ENCODE data around the gene CTSA. TPM values are rescaled to one million over a fixed set of nuclear protein-coding genes. Genes with fewer than 3 reads are reported as not detected.

The CTSA gene
- total and polyA plus RNA-seq, 9 of the 15 experiments (the other 6 are each of a cell fraction or from before 2014, with no cell fraction given) = 8.8 to 61.7 (median 28.3) TPM

- peak in 1 of 2 experiments; percentile 6; a peak in 1 of 4 replicates for TF ChIP-seq MAZ (CRISPR knock-in tag; conservative IDR thresholded peaks at IDR 0.05 in 1 of 2, IDR thresholded peaks at IDR 0.05 in 1 of 2)
- TF ChIP-seq ZNF133 (CRISPR knock-in tag; IDR thresholded peaks at IDR 0.05) = no peak
- TF ChIP-seq ZBTB7A (IDR thresholded peaks at IDR 0.05; ENCODE audit: borderline replicate concordance, control insufficient read depth, low read depth, low read length) = peak; percentile 71; the same call in 1 of the 2 replicates
- no peak for TF ChIP-seq ZNF140 (CRISPR knock-in tag; IDR thresholded peaks at IDR 0.05)
- TF ChIP-seq, protein P1, sequence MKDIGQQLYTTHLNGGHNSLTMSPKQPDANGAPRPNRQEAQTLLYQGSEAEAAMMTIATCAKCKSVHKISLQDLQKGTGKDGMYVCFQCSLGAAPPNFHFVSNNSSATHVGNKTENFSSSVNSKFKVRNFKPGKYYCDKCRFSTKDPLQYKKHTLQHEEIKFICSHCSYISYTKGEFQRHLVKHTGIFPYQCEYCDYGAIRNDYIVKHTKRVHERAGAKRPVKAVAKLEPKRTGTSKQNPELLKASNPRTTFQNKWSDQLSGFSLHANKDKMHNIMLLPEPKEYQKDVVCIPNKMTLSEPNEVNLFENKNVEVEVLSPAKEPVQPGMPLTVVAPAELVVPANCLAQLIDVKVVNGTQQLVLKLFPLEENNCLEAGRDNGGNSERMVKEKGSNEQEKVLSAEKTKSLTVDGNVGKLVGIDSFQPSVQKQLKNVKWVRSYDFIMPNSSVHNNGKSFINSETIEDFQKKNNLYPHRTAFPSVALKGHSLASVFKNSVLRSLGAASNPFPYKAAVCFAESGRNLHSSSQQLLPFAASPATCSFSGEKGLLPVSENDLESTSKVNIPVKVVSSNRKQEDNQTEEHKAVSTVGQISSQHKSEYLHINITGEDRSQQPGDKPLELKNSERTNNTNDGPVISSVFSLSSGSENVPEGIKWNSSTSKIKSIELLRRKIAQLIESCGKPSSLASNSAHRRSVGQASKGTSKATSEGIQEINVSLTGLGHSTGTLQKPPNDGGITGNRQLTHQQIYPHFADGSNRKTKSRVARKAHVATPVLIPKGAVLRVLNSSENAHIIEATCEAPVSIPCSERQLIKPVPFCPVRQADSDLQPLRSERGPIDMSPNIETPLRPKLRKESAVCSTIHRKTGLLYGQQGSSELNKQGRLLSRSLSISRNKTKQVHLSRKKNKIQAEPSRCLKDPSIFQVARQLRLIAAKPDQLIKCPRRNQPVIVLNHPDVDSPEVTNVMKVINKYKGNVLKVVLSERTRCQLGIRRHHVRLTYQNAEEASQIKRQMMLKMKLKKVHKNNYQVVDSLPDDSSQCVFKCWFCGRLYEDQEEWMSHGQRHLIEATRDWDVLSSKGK (CRISPR knock-in tag; IDR thresholded peaks at IDR 0.05) = no peak
- no peak for TF ChIP-seq SPI1 (IDR thresholded peaks at IDR 0.05; ENCODE audit: borderline replicate concordance, low read depth, low read length)
- 0 out of 2 replicates have a peak, but pooled peaks have one; percentile 32 for TF ChIP-seq TFAP4 (CRISPR knock-in tag; IDR thresholded peaks at IDR 0.05; ENCODE audit: borderline replicate concordance)
- TF ChIP-seq ETV1 (tag; conservative IDR thresholded peaks at IDR 0.05; ENCODE audit: low read depth) = peak; percentile 67
- TF ChIP-seq CAMTA2 (CRISPR knock-in tag; conservative IDR thresholded peaks at IDR 0.05) = no peak
- TF ChIP-seq SMAD2 (IDR thresholded peaks at IDR 0.05; ENCODE audit: low read depth, low read length) = no peak
- TF ChIP-seq BRD4 (IDR thresholded peaks at IDR 0.05) = no peak
- no peak for TF ChIP-seq PTBP1 (IDR thresholded peaks at IDR 0.05; ENCODE audit: low read depth, low read length)
- TF ChIP-seq NCOR1 (IDR thresholded peaks at IDR 0.05) = no peak
- 0 out of 2 replicates have a peak, but pooled peaks have one; percentile 16 for TF ChIP-seq KLF16 (IDR thresholded peaks at IDR 0.05)
- TF ChIP-seq CTBP1 (IDR thresholded peaks at IDR 0.05; ENCODE audit: borderline replicate concordance) = peak; percentile 93
- no peak for TF ChIP-seq RNF219 (CRISPR knock-in tag; IDR thresholded peaks at IDR 0.05)
- TF ChIP-seq TAF7 (tag; IDR thresholded peaks at IDR 0.05) = no peak
- TF ChIP-seq SMC3 (conservative IDR thresholded peaks at IDR 0.05; ENCODE audit: insufficient read depth, low read depth, low read length) = 0 out of 2 replicates have a peak, but pooled peaks have one; percentile 18
- 0 out of 2 replicates have a peak, but pooled peaks have one; percentile 56 for TF ChIP-seq POLR2AphosphoS2 (IDR thresholded peaks at IDR 0.05; ENCODE audit: low read length)
Observed at GRCh38 chr20:45933266-45934045, 42.3 kb downstream of the CTSA start (continued).

Data from K562 (cell line).